ENCODE data around the gene RNF141.

- TF ChIP-seq CTCF (IDR thresholded peaks at IDR 0.05) (no peak), REST (IDR thresholded peaks at IDR 0.05; ENCODE audit: low read depth, low read length) (no peak), EZH2phosphoT487 (IDR thresholded peaks at IDR 0.05; ENCODE audit: borderline replicate concordance, low read depth) (no peak)
These were observed 63.9 kb downstream of the RNF141 start for GRCh38 chr11:10476927-10477689.

Data from SK-N-SH (cell line).